GM12864 (cell line): ENCODE measurements around the gene LEPROT.
"Not testable (repeated sequence)": the region's sequence is repeated elsewhere in the genome, so short reads cannot be mapped to it uniquely, and the experiment has no call there.

ENCODE experiments used
- DNase-seq: peaks from one replicate; pipeline ENCODE4 v3.0.0-alpha.2; 2011; ENCODE audit warnings: low read depth
- H3K4me3 ChIP-seq: 2 replicates; pipeline ENCODE4 v1.5.1; 2011; ENCODE audit warnings: mild to moderate bottlenecking, low read depth, low read length, control low read depth
- TF ChIP-seq, protein P1 (sequence below): IDR thresholded peaks from 2 replicates; pipeline ENCODE4 v1.5.1; 2011; ENCODE audit warnings: low read depth, mild to moderate bottlenecking, moderate library complexity, low read length, control low read depth, inconsistent platforms; ENCODE audit errors: missing control alignments

The LEPROT gene

DNA sequence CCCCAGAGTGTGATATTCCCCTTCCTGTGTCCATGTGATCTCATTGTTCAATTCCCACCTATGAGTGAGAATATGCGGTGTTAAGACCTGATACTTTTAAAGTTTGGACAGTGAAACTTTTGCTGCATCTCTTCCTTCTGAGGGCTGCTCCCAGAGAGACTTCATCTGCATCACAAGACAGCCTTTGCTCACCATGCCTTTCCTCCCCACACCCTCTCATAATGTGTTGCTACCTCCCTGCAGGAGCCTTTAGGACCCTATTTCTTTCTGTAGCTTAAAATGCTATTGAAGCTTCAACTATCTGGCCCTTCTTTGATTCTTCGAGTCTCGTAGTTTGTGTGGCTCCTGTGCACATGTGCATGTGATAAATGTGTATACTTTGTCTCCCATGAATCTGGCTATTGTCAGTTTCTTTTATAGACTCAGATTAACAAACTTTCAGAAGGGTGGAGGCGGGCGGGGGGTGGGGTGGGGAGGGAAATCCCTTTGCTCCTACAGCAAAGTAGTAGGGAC lies 23.7 kb downstream of the LEPROT start:
- H3K4me3 ChIP-seq, result no peak overlapping the region
- TF ChIP-seq, protein P1, sequence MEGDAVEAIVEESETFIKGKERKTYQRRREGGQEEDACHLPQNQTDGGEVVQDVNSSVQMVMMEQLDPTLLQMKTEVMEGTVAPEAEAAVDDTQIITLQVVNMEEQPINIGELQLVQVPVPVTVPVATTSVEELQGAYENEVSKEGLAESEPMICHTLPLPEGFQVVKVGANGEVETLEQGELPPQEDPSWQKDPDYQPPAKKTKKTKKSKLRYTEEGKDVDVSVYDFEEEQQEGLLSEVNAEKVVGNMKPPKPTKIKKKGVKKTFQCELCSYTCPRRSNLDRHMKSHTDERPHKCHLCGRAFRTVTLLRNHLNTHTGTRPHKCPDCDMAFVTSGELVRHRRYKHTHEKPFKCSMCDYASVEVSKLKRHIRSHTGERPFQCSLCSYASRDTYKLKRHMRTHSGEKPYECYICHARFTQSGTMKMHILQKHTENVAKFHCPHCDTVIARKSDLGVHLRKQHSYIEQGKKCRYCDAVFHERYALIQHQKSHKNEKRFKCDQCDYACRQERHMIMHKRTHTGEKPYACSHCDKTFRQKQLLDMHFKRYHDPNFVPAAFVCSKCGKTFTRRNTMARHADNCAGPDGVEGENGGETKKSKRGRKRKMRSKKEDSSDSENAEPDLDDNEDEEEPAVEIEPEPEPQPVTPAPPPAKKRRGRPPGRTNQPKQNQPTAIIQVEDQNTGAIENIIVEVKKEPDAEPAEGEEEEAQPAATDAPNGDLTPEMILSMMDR, result no peak
- DNase-seq, result no peak

DNA sequence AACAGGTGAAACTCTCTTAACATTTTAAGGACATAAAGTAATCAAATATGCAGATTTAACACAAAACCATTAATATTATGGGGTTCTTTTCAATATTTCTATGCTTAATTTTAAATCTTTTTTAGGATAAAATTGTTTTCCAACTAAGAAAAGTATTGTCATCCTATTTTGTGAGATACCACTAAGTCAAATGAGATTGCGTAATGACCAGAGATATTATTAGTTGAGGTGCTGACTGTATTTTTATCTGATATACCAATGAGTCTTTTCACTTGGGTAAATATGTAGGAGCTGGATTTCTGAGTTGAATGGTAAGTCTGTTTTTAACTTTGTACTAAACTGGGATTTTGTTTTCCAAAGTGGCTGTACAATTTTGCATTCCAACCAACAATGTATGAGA lies 25.4 kb downstream of the LEPROT start:
- no peak overlapping the region for H3K4me3 ChIP-seq
- TF ChIP-seq, protein P1, result no peak

DNA sequence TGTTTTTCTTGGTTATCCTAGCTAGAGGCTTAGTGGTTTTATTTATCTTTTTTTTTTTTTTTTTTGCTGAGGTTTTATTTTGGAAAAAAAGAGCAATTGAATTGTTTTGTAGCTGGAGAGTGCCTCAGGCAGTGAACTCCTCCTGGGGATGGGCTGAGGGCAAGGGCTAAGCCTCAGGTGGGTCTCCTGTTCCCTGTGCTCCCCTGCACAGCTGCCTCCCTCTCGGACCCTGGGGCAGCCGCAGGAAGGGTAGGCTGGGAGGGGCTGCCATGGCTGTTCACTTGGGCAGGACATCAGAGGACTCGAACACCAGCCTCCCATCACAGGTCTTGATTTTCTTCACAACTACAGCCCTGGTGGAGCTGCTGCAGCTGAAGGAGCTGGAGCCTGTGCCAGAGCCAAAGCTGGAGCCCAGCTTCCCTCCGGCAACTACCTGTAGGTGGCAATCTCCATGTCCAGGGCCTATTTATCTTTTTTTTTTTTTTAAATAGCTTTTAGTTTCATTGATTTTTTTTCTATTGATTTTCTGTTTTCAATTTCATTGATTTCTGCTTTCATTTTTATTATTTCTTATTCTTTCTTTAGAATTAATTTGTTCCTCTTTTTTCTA lies 28.9 kb downstream of the LEPROT start:
- TF ChIP-seq, protein P1, result no peak
- H3K4me3 ChIP-seq, result no peak overlapping the region
- DNase-seq, result no peak

More for the DNA sequence above, 25.4 kb downstream of the LEPROT start:
- DNase-seq, result no peak

DNA sequence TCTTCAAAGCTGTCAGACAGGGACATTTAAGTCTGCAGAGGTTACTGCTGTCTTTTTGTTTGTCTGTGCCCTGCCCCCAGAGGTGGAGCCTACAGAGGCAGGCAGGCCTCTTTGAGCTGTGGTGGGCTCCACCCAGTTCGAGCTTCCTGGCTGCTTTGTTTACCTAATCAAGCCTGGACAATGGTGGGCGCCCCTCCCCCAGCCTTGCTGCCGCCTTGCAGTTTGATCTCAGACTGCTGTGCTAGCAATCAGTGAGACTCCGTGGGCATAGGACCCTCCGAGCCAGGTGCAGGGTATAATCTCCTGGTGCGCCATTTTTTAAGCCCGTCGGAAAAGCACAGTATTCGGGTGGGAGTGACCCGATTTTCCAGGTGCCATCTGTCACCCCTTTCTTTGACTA lies 35.2 kb downstream of the LEPROT start:
- DNase-seq, H3K4me3 ChIP-seq: not testable (repeated sequence)

DNA sequence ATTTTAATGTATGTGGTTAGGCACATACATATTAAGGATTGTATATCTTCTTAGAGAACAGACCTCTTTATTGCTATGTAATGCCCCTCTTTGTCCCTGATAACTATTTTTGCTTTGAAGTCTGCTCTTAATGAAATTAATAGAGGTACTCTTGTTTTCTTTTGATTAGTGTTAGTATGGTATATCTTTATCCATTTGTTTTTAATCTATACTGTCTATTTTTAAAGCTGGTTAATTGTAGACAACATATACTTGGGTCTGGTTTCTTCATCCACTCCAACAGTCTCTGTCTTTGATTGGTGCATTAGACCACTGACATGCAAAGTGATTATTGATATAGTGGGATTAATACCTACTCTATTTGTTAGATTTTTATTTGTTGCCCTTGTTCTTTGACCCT lies 36.0 kb downstream of the LEPROT start:
- TF ChIP-seq, protein P1, result no peak
- H3K4me3 ChIP-seq, result no peak overlapping the region
- no peak for DNase-seq

DNA sequence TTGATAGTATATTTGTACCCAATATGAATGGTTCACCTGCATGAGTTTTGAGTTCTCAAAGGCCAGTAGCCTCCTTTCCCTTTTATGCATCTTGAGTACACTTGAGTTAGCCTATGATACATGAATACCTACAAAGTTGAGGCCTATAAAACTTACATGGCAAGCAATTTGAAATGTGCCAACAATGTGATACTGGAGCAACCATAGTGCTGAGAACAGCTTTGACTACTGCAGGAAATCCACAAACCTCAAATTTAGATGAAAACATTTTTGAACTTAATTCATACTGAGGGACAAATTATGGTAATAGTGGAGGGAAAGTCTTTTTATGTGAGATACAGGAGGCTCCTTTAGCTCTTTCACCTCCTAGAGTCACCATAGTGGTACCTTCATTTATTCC lies 37.4 kb downstream of the LEPROT start:
- DNase-seq, result no peak
- no peak overlapping the region for H3K4me3 ChIP-seq
- TF ChIP-seq, protein P1, result no peak

DNA sequence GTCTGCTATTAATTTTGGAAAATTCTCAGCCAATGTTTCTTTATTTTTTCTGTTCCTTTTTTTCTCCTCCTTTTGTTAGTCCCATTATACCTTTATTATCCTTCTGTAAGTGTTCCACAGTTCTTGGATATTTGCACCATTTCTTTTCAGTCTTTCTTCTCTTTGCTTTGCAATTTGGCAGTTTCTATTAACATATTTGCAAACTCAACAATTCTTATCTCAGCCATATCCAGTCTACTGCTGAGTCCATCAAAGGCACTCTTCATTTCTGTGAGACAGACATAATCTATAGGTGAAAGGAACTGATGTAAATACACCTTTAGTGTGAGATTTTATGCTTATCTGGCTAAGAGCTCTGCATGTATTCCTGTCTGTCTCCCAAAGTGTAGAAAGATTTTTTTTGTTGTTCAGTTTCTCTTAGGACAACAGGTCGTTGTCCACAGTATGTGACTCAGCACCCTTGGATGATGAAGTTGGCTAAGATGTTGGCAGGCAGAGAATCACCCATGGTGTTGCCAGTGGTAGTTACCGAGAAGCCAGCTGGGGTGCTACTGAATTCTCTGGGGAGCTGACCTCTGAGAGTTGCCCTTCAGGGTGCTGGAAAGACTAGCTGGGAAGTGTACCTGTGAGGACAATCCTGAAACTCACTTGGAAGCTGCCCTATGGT lies 38.4 kb downstream of the LEPROT start:
- TF ChIP-seq, protein P1, result no peak
- H3K4me3 ChIP-seq, result no peak overlapping the region
- DNase-seq, result no peak
